GM10266 (cell line): ENCODE results near the gene CLDN14.
"Not testable (repeated sequence)": the region's sequence is repeated elsewhere in the genome, so short reads cannot be mapped to it uniquely, and the experiment has no call there.

ENCODE experiments used
- DNase-seq: peaks from one replicate; pipeline ENCODE4 v3.0.0; 2012; ENCODE audit errors: extremely low spot score
- CTCF ChIP-seq: IDR thresholded peaks from 2 replicates; pipeline ENCODE4 v1.5.1; 2012; ENCODE audit warnings: mild to moderate bottlenecking, low read depth; ENCODE audit not compliant: control insufficient read depth, insufficient read depth; ENCODE audit errors: missing control alignments

CLDN14 gene

GRCh38 chr21:36478207-36478701 lies 1.7 kb downstream of the CLDN14 start:
- DNase-seq, result no peak
- no peak for TF ChIP-seq CTCF

GRCh38 chr21:36477559-36477958 lies 2.4 kb downstream of the CLDN14 start:
- TF ChIP-seq CTCF, result no peak
- DNase-seq, result no peak

DNA sequence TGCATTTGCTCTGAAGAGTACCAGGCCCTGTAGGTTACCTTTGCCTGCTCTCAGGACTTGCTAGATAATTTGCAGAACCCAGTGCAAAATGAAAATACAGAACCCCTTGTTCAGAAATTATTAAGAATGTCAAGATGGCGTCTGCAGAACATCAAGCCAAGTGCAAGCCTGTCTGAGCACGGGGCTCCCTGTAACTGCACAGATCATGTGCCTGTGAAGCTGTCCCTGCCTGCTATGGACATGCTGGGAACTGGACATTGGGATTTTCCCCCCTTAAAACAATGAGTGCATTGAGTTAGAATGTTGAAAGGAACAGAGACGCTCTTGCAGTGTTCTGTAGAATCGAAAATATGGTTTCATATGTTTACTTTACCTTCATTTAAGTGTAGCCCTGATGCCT lies 2.9 kb downstream of the CLDN14 start:
- DNase-seq, result no peak
- TF ChIP-seq CTCF, result no peak

GRCh38 chr21:36476541-36476940 lies 3.4 kb downstream of the CLDN14 start:
- not testable (repeated sequence) for DNase-seq

DNA sequence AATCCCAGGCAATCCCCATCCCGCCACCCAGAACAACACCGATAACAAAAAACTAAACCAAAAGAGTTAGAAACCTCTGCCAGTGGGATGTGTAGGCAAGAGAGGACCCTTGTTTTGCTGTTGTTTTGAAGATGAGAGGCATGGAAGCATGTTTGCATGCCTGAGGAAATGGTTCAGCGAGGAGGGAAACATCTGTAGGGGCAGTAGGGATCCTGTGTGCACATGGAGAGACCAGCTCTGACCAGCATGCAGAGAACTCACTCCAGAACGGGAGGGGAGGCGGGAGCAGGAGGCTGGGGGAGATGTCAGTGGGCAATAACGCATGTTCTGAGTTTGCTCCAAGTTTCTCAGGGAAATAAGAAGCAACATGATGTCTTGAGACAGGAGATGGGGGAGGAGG lies 5.3 kb downstream of the CLDN14 start:
- DNase-seq, result no peak
- no peak for TF ChIP-seq CTCF

DNA sequence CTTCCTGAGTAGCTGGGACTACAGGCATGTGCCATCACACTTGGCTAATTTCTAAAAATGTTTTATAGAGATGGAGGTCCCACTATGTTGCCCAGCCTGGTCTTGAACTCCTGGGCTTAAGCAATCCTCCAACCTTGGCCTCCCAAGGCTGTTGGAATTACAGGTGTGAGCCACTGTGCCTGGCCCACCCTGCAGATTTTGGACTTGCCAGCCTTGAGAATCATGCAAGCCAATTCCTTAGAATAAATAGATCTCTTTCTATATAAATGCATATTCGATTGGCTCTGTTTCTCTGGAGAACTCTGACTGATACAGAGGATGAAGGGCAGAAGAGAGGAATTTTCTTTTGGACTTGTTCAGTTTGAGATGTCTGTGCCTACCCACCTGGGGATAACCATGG lies 6.7 kb downstream of the CLDN14 start:
- TF ChIP-seq CTCF, result no peak
- no peak for DNase-seq

DNA sequence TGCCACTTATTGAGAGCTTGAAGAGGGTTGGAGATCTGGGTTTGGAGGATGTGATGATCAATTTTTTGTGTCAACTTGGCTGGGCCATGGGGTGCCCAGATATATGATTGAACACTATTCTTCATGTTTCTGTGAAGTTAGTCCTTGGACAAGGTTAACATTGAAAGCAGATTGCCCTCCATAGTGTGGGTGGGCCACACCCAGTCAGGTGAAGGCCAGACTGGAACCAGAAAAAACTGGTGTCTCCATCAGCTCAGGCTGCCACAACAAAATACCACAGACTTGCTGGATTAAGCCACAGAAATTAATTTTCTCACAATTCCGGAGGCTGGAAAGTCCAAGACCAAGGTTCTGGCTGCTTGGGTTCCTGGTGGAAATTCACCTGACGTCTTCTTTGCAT lies 7.5 kb downstream of the CLDN14 start:
- no peak for DNase-seq
- no peak for TF ChIP-seq CTCF

- no peak for TF ChIP-seq CTCF
- DNase-seq, result peak; percentile 60
Observed at GRCh38 chr21:36471254-36471723, 8.6 kb downstream of the CLDN14 start.
